C4-2B (cell line): ENCODE measurements around the gene CDK14.

Source experiments
- CTCF ChIP-seq: fragments of 450-650 bp; conservative IDR thresholded peaks from 2 replicates; pipeline ENCODE4 v1.5.1; 2017; ENCODE audit warnings: mild to moderate bottlenecking
- ZFX ChIP-seq: fragments of 450-650 bp; IDR thresholded peaks from 2 replicates; pipeline ENCODE4 v1.6.1; 2017

- no peak for TF ChIP-seq CTCF
- no peak for TF ChIP-seq ZFX
Measured at GRCh38 chr7:90605055-90605454, 8.9 kb downstream of the CDK14 start.
